ENCODE results near the gene KCTD4.

Gene KCTD4

GRCh38 chr13:45174478-45174877, 26.4 kb downstream of the KCTD4 start:
- no peak for DNase-seq

GRCh38 chr13:45168555-45168930, 32.3 kb downstream of the KCTD4 start:
- no peak for DNase-seq

GRCh38 chr13:45167611-45168554, 33.0 kb downstream of the KCTD4 start:
- no peak for DNase-seq

- no peak for DNase-seq
Measured at GRCh38 chr13:45166858-45167257, 34.0 kb downstream of the KCTD4 start.

GRCh38 chr13:45162821-45163220, 38.0 kb downstream of the KCTD4 start:
- no peak for DNase-seq

GRCh38 chr13:45162194-45162593, 38.7 kb downstream of the KCTD4 start:
- DNase-seq, result no peak

GRCh38 chr13:45156565-45157361, 44.1 kb downstream of the KCTD4 start:
- DNase-seq, result no peak

GRCh38 chr13:45149964-45150363, 50.9 kb downstream of the KCTD4 start:
- DNase-seq, result no peak

- DNase-seq, result no peak
Measured at GRCh38 chr13:45143346-45143751, 57.5 kb downstream of the KCTD4 start.

Data from inflammatory macrophage (primary cell).